Measurements from ENCODE around the gene MAN1B1.

Gene MAN1B1

DNA sequence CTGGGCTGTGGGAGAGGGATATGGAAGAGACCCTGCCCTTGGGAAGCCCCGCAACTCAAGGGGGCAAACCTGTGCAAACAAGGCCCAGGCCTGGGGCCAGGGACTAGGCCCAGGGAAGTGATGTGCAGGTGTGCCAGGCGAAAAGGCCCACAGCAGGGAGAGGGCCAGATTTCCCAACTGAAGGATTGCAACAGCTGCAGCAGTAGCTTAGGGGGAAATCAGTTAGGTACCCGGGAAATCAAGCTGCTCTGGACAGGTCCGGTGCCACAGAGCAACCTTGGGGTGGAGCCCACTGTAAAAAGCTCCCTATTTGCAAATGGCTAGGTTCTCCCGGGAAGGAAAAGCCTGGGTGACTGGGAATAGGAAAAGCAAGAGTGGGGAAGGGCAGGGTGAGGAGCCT is 62.6 kb downstream of the MAN1B1 start:
- DNase-seq, result no peak

DNA sequence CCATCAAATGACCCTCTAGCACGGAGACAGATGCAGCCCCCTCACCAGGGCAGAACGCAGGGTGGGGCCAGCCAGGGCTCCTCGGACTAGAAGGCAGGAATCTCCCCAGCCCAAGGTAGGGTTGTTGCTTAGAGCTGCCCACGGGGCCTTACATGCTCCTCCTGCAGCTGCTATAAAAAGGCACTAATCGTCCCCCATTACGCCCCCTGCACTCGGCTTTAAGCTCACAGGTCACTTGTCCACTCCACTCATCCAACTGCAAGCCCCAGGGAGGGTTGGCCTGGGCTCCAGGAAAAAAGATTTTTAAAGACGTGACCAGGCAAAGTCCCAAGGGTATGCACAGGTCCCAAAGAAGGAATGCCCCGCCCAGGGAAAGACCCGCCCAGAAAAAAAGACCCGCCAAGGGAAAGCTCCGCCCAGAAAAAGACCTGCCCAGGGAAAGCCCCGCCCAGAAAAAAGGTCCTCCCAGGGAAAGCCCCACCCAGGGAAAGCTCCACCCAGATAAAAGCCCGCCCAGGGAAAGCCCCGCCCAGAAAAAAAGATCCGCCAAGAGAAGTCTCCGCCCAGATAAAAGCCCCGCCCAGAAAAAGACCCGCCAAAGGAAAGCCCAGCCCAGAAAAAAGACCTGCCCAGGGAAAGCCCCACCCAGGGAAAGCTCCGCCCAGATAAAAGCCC is 63.3 kb downstream of the MAN1B1 start:
- DNase-seq, result no peak

DNA sequence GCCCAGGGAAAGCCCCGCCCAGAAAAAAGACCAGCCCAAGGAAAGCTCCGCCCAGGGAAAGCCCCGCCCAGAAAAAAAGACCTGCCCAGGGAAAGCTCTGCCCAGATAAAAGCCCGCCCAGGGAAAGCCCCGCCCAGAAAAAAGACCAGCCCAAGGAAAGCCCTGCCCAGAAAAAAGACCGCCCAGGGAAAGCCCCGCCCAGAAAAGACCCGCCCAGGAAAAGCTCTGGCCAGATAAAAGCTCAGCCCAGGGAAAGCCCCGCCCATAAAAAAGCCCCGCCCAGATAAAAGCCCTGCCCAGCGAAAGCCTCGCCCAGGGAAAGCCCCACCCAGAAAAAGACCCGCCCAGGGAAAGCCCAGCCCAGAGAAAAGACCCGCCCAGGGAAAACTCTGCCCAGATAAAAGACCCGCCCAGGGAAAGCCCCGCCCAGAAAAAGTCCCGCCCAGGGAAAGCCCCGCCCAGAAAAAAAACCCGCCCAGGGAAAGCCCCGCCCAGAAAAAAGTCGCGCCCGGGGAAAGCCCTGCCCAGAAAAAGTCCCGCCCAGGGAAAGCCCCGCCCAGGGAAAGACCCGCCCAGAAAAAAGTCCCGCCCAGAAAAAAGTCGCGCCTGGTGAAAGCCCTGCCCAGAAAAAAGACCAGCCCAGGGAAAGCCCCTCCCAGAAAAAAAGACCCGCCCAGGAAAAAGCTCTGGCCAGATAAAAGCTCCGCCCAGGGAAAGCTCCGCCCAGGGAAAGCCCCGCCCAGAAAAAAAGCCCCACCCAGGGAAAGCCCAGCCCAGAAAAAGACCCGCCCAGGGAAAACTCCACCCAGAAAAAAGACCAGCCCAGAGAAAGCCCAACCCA is 64.1 kb downstream of the MAN1B1 start:
- DNase-seq, result no peak

DNA sequence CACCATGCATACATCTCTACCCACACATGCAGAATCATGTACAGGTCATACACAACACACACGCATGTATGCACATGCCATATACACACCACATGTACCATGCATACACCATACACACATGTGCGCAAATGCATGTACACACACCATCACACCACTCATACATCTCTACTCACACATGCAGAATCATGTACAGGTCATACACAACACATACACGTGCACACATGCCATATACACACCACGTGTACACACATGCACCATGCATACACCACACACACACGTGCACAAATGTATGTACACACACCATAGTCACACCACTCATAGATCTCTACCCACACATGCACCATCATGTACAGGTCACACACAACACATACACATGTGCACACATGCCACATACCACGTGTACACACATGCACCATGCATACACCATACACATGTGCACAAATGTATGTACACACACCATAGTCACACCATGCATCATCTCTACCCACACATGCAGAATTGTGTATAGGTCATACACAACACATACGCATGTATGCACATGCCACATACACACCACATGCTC is 66.1 kb downstream of the MAN1B1 start:
- DNase-seq, result no peak

DNA sequence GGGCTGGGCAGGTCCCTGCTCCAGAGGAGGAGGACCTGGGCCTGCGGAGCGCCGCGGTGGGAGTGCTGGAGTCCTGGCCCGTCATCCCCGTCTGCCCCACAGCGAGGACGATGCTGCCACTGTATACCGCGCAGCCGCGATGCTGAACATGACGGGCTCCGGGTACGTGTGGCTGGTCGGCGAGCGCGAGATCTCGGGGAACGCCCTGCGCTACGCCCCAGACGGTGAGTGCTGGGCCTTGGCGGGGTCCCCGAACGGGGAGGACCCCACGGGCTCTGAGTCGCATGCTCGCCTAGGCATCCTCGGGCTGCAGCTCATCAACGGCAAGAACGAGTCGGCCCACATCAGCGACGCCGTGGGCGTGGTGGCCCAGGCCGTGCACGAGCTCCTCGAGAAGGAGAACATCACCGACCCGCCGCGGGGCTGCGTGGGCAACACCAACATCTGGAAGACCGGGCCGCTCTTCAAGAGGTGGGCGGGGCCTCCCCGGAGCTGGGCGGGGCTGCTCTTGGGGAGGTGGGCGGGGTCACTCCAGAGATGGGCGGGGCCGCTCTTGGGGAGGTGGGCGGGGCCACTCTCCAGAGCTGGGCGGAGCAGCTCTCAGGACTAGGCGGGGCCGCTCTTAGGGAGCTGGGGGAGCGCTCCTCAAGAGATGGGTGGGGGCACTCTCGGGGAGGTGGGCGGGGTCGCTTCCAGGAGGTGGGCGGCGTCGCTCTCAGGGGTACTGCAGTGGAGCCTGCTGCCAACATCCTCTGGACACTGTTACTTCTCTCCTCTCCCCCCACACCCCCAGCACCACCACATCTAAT is 70.0 kb downstream of the MAN1B1 start:
- no peak for DNase-seq

DNA sequence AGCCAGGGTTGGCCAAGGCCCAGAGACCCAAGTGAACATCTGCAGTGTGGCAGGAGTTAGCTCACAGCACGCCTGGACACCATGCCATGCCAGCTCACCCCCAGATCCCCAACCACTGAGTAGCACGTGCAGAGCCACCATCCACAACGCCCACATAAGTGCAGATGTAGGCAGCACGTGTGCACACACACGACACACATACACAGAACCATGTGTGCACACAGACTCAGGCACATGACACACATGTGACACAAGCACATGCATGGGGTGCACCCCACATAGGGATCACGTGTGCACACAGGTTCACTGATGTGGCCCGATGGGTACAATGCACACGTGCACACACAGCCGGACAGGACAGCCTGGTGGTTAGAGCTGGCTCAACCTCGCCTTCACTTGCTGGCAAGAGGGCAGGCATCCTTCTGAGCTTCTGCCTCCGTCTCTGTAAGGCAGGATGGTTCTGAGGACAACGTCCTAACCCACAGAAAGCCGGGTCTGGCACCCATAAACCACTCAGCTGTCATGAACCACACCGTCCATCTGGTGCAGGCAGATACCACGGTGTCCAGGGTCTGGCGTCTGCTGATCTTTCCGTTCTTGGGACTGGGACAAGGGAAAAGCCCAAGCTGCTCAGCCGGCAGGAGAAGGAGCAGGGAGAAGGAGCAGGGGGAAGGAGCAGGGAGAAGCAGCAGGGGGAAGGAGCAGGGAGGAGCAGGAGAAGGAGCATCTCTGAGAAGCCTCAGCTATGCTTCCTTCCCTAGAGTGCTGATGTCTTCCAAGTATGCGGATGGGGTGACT is 71.0 kb downstream of the MAN1B1 start:
- no peak for DNase-seq

DNA sequence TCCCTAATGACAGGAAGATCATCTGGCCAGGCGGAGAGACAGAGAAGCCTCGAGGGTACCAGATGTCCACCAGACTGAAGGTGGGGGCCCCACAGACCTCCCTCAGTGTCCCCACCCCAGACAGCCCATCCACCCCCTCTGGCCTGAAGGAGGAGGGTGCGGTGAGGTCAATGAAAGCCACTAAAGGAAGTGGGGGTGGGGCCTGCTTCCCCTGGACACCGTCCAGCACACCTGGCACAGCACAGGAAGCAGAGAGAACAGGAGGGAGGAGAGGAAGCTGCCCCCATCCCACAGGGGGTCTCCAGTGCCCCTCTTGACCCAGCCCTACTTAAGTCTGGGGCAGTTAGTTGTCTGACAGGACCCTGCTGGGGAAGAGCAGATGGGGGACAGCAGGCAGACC is 71.8 kb downstream of the MAN1B1 start:
- DNase-seq, result no peak

All from NCI-H2107 (cell line).